ENCODE data around the gene ZMAT2.

The ZMAT2 gene

DNA sequence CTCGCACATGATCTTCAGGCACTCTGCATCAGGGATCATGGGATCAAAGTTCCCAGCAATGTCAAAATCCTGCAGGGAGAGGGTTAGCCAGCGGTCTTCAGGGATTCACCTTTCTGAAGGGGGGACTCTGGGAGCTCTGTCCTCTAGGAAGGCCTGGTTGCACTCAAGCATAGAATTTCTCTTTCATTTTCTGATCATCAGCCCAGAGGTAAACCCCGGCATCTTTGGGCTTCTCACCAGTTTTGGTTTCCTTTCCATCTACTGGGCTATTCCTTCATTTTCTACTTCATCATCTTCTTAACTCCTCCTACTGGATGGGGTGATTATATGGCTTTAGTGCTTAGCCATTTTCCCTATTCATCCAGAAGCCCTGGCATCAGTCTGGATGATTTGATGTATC, 22.3 kb upstream of the ZMAT2 start (continued):
- TF ChIP-seq, protein P1, sequence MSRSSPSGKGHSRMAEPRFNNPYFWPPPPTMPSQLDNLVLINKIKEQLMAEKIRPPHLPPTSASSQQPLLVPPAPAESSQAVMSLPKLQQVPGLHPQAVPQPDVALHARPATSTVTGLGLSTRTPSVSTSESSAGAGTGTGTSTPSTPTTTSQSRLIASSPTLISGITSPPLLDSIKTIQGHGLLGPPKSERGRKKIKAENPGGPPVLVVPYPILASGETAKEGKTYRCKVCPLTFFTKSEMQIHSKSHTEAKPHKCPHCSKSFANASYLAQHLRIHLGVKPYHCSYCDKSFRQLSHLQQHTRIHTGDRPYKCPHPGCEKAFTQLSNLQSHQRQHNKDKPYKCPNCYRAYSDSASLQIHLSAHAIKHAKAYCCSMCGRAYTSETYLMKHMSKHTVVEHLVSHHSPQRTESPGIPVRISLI (tag by site-specific recombination; IDR thresholded peaks at IDR 0.05) = no peak
- no peak for TF ChIP-seq SCRT2 (tag by site-specific recombination; IDR thresholded peaks at IDR 0.05)
- TF ChIP-seq INSM2 (tag by site-specific recombination; IDR thresholded peaks at IDR 0.05) = no peak
- TF ChIP-seq ZBTB17 (tag by site-specific recombination; IDR thresholded peaks at IDR 0.05) = no peak

GRCh38 chr5:140678993-140679392, 21.3 kb upstream of the ZMAT2 start:
- CTCF ChIA-PET = interaction anchor here (0.6 kb wide), 1 partner anchor 10 kb away, joined by 4 read pairs; no protein-coding TSS in a partner anchor
- POLR2A ChIA-PET = interaction anchor here (0.6 to 3.5 kb wide), 2 partner anchors 12 to 617 kb away, joined by 3 to 19 read pairs; partner anchors contain the start of genes HARS1 and HARS2
- Histone ChIP-seq H3K27ac (ENCODE audit: extremely low read depth, low read depth, low read length) (no peak overlapping the region), H3K4me3 (ENCODE audit: low read depth, low read length) (no peak overlapping the region), H3K9me3 (ENCODE audit: control insufficient read depth, insufficient read depth, low read depth, low read length) (no peaks in the 10 kb centered on the region), H3K4me1 (ENCODE audit: control insufficient read depth, insufficient read depth, low read length) (no peaks in the 10 kb centered on the region), H3K36me3 (ENCODE audit: control insufficient read depth in 2 of 2, insufficient read depth in 1 of 2, low read length in 2 of 2) (peaks cover 40 to 88% of the 10 kb centered on the region in 2 experiments; a peak in 2 of 3 replicates)
- TF ChIP-seq ZNF280C (tag by site-specific recombination; IDR thresholded peaks at IDR 0.05) (no peak), ZNF561 (tag by site-specific recombination; IDR thresholded peaks at IDR 0.05; ENCODE audit: borderline replicate concordance) (no peak), ZNF292 (tag by site-specific recombination; IDR thresholded peaks at IDR 0.05; ENCODE audit: borderline replicate concordance, low read depth) (no peak), ZNF366 (tag by site-specific recombination; conservative IDR thresholded peaks at IDR 0.05) (no peak), ZNF658 (tag by site-specific recombination; IDR thresholded peaks at IDR 0.05) (no peak), ZNF580 (tag by site-specific recombination; IDR thresholded peaks at IDR 0.05) (no peak), ZSCAN30 (tag by site-specific recombination; IDR thresholded peaks at IDR 0.05) (no peak), GLIS1 (tag by site-specific recombination; IDR thresholded peaks at IDR 0.05) (no peak), ZNF585B (tag by site-specific recombination; IDR thresholded peaks at IDR 0.05) (no peak), ZNF560 (tag by site-specific recombination; IDR thresholded peaks at IDR 0.05; ENCODE audit: borderline replicate concordance) (no peak), ZNF175 (tag by site-specific recombination; IDR thresholded peaks at IDR 0.05) (no peak), ZNF791 (tag by site-specific recombination; IDR thresholded peaks at IDR 0.05) (no peak), ZNF670 (tag by site-specific recombination; IDR thresholded peaks at IDR 0.05; ENCODE audit: low read depth) (no peak)
- TF ChIP-seq, protein P2, sequence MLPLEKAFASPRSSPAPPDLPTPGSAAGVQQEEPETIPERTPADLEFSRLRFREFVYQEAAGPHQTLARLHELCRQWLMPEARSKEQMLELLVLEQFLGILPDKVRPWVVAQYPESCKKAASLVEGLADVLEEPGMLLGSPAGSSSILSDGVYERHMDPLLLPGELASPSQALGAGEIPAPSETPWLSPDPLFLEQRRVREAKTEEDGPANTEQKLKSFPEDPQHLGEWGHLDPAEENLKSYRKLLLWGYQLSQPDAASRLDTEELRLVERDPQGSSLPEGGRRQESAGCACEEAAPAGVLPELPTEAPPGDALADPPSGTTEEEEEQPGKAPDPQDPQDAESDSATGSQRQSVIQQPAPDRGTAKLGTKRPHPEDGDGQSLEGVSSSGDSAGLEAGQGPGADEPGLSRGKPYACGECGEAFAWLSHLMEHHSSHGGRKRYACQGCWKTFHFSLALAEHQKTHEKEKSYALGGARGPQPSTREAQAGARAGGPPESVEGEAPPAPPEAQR (tag by site-specific recombination; IDR thresholded peaks at IDR 0.05) = no peak
- TF ChIP-seq, protein P3, sequence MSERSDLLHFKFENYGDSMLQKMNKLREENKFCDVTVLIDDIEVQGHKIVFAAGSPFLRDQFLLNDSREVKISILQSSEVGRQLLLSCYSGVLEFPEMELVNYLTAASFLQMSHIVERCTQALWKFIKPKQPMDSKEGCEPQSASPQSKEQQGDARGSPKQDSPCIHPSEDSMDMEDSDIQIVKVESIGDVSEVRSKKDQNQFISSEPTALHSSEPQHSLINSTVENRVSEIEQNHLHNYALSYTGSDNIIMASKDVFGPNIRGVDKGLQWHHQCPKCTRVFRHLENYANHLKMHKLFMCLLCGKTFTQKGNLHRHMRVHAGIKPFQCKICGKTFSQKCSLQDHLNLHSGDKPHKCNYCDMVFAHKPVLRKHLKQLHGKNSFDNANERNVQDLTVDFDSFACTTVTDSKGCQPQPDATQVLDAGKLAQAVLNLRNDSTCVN (tag by site-specific recombination; optimal IDR thresholded peaks at IDR 0.05) = no peak
- TF ChIP-seq, protein P4, sequence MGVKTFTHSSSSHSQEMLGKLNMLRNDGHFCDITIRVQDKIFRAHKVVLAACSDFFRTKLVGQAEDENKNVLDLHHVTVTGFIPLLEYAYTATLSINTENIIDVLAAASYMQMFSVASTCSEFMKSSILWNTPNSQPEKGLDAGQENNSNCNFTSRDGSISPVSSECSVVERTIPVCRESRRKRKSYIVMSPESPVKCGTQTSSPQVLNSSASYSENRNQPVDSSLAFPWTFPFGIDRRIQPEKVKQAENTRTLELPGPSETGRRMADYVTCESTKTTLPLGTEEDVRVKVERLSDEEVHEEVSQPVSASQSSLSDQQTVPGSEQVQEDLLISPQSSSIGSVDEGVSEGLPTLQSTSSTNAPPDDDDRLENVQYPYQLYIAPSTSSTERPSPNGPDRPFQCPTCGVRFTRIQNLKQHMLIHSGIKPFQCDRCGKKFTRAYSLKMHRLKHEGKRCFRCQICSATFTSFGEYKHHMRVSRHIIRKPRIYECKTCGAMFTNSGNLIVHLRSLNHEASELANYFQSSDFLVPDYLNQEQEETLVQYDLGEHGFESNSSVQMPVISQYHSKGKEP (tag by site-specific recombination; IDR thresholded peaks at IDR 0.05) = no peak

Measured in HEK293 (cell line).